T follicular helper cell (primary cell): ENCODE data around the gene PTPN7.
A peak's percentile ranks its signal among the peaks of the same experiment; 100 is the strongest.
"Not testable (repeated sequence)": the region's sequence is repeated elsewhere in the genome, so short reads cannot be mapped to it uniquely, and the experiment has no call there.

Experiments
- DNase-seq: peaks from one replicate; pipeline ENCODE4 v3.0.0-alpha.2; 2020; ENCODE audit warnings: low read depth
- total RNA-seq, 2 experiments: gene quantifications; one replicate each; lab custom pipeline; 2026; lab: John Stamatoyannopoulos, UW

The PTPN7 gene
- 149 to 353 reads per million in 2 experiments for total RNA-seq

GRCh38 chr1:202160377-202160940 is at the start of gene PTPN7:
TSS of gene PTPN7 (minus strand) at chr1:202160602. CDS start at chr1:202159402, 1,200 bp downstream.
- DNase-seq, result peak; percentile 64

GRCh38 chr1:202208351-202208857 is 48.0 kb upstream of the PTPN7 start:
- no peak for DNase-seq

- no peak for DNase-seq
Measured at GRCh38 chr1:202207292-202207691, 46.9 kb upstream of the PTPN7 start.

- DNase-seq, result no peak
Measured at GRCh38 chr1:202205523-202206190, 45.3 kb upstream of the PTPN7 start.

GRCh38 chr1:202204065-202204464 is 43.7 kb upstream of the PTPN7 start:
- no peak for DNase-seq

GRCh38 chr1:202203238-202204039 is 43.0 kb upstream of the PTPN7 start:
- DNase-seq, result no peak

GRCh38 chr1:202202500-202203168 is 42.2 kb upstream of the PTPN7 start:
- DNase-seq, result no peak

GRCh38 chr1:202201971-202202370 is 41.6 kb upstream of the PTPN7 start:
- no peak for DNase-seq

GRCh38 chr1:202201266-202201665 is 40.9 kb upstream of the PTPN7 start:
- DNase-seq, result no peak

GRCh38 chr1:202200669-202201068 is 40.3 kb upstream of the PTPN7 start:
- DNase-seq, result no peak

GRCh38 chr1:202200112-202200548 is 39.7 kb upstream of the PTPN7 start:
- no peak for DNase-seq

- DNase-seq, result no peak
Measured at GRCh38 chr1:202199040-202199889, 38.9 kb upstream of the PTPN7 start.

- no peak for DNase-seq
Measured at GRCh38 chr1:202198366-202198724, 37.9 kb upstream of the PTPN7 start.

- DNase-seq, result no peak
Measured at GRCh38 chr1:202197653-202198365, 37.4 kb upstream of the PTPN7 start.

GRCh38 chr1:202194328-202194648 is 33.9 kb upstream of the PTPN7 start:
- DNase-seq, result no peak

GRCh38 chr1:202193614-202194327 is 33.4 kb upstream of the PTPN7 start, which contains the start of gene LGR6:
TSS of gene LGR6 (plus strand) at chr1:202193799. CDS start at chr1:202193990, 191 bp downstream.
- no peak for DNase-seq

GRCh38 chr1:202192770-202193613 is 32.6 kb upstream of the PTPN7 start:
- peak; percentile 27 for DNase-seq

- not testable (repeated sequence) for DNase-seq
Measured at GRCh38 chr1:202191391-202191790, 31.0 kb upstream of the PTPN7 start.
